Osteoblast (primary cell): Measurements from ENCODE around the gene FAM169A. TPM values are rescaled to one million over a fixed set of nuclear protein-coding genes. Genes with fewer than 3 reads are reported as not detected.

ENCODE experiments used
- DNase-seq: peaks from one replicate; pipeline ENCODE4 v3.0.0; 2011; ENCODE audit warnings: low spot score, mixed read lengths; ENCODE audit not compliant: insufficient read length; ENCODE audit errors: missing footprints
- H2AFZ ChIP-seq: 2 replicates; pipeline ENCODE4 v1.6.0; 2011; ENCODE audit warnings: mild to moderate bottlenecking, low read length
- H3K27ac ChIP-seq: 2 replicates; pipeline ENCODE4 v1.5.1; 2011; ENCODE audit warnings: mild to moderate bottlenecking, low read depth, low read length, moderate library complexity
- H3K27me3 ChIP-seq: 2 replicates; pipeline ENCODE4 v1.6.0; 2012; ENCODE audit warnings: mild to moderate bottlenecking, control low read depth, inconsistent platforms, low read length, moderate library complexity; ENCODE audit not compliant: insufficient read depth
- H3K36me3 ChIP-seq: 2 replicates; pipeline ENCODE4 v1.5.1; 2011; ENCODE audit warnings: mild to moderate bottlenecking, low read length, control low read depth, moderate library complexity; ENCODE audit not compliant: insufficient read depth
- H3K4me1 ChIP-seq: 2 replicates; pipeline ENCODE4 v1.5.1; 2011; ENCODE audit warnings: mild to moderate bottlenecking, low read length, control low read depth, moderate library complexity; ENCODE audit not compliant: insufficient read depth
- H3K4me2 ChIP-seq: 2 replicates; pipeline ENCODE4 v1.6.0; 2011; ENCODE audit warnings: mild to moderate bottlenecking, low read length; ENCODE audit not compliant: insufficient read depth
- H3K4me3 ChIP-seq: fragments of 200-600 bp; sonication (generic); 3 replicates; pipeline ENCODE4 v1.5.1; 2012; ENCODE audit warnings: mild to moderate bottlenecking, low read length, inconsistent platforms; ENCODE audit not compliant: insufficient read depth
- H3K79me2 ChIP-seq: 2 replicates; pipeline ENCODE4 v1.6.0; 2012; ENCODE audit warnings: mild to moderate bottlenecking, low read length, control low read depth, inconsistent platforms; ENCODE audit not compliant: insufficient read depth
- H3K9me3 ChIP-seq: 2 replicates; pipeline ENCODE4 v1.5.1; 2011; ENCODE audit warnings: low read depth, low read length, control low read depth
- H4K20me1 ChIP-seq: 2 replicates; pipeline ENCODE4 v1.6.0; 2012; ENCODE audit warnings: mild to moderate bottlenecking, low read length, control low read depth; ENCODE audit not compliant: insufficient read depth
- CTCF ChIP-seq: IDR thresholded peaks from 2 replicates; pipeline ENCODE4 v1.5.1; 2011; ENCODE audit warnings: mild to moderate bottlenecking, low read depth, low read length, moderate library complexity; ENCODE audit errors: extremely low read depth
- total RNA-seq: library from RNA; depleted of rRNA; stranded (reverse); fragments of >200 nt; gene quantifications from 2 replicates; pipeline ENCODE4 v1.2.3, GENCODE V29; 2012

Gene FAM169A
- total RNA-seq, 1 donor, result under 0.01 TPM

GRCh38 chr5:74848553-74849025, 17.6 kb downstream of the FAM169A start:
- H4K20me1 ChIP-seq, result no peaks in the 10 kb centered on the region
- H3K4me1 ChIP-seq, result no peaks in the 10 kb centered on the region
- H3K9me3 ChIP-seq, result no peaks in the 10 kb centered on the region
- no peaks in the 10 kb centered on the region for H3K79me2 ChIP-seq
- no peak overlapping the region for H2AFZ ChIP-seq
- H3K4me3 ChIP-seq, result no peak overlapping the region
- no peak overlapping the region for H3K4me2 ChIP-seq
- no peak for TF ChIP-seq CTCF
- H3K27ac ChIP-seq, result no peak overlapping the region
- no peak for DNase-seq
- H3K27me3 ChIP-seq, result no peaks in the 10 kb centered on the region
- H3K36me3 ChIP-seq, result no peaks in the 10 kb centered on the region

- no peaks in the 10 kb centered on the region for H3K36me3 ChIP-seq
- no peaks in the 10 kb centered on the region for H3K79me2 ChIP-seq
- no peak overlapping the region for H3K4me3 ChIP-seq
- no peaks in the 10 kb centered on the region for H3K27me3 ChIP-seq
- no peak for DNase-seq
- H2AFZ ChIP-seq, result no peak overlapping the region
- no peaks in the 10 kb centered on the region for H3K9me3 ChIP-seq
- no peak overlapping the region for H3K27ac ChIP-seq
- no peaks in the 10 kb centered on the region for H4K20me1 ChIP-seq
- H3K4me1 ChIP-seq, result no peaks in the 10 kb centered on the region
- no peak overlapping the region for H3K4me2 ChIP-seq
- TF ChIP-seq CTCF, result no peak
These were observed 27.0 kb downstream of the FAM169A start for GRCh38 chr5:74839229-74839628.

DNA sequence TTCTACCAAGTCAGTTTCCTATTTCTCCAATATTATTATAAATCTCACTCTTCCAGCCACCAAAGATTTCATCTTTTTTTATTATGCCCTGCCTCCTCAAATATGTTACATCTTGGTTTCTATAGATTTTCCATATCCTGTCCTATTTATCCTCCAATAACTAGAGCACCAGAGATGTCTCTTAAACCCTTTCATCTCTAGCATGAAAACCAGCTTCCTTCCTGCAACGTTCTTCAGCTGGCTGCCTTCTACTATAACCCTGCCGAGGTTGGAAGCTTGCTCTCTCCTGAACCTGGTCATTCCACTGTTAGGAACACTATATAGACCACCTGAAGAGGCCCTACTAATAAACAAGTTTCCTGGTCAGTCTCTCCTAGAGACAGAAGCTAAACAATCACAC, 27.9 kb downstream of the FAM169A start:
- H3K27me3 ChIP-seq, result no peaks in the 10 kb centered on the region
- TF ChIP-seq CTCF, result no peak
- H3K9me3 ChIP-seq, result no peaks in the 10 kb centered on the region
- DNase-seq, result no peak
- H3K36me3 ChIP-seq, result no peaks in the 10 kb centered on the region
- no peaks in the 10 kb centered on the region for H3K79me2 ChIP-seq
- H2AFZ ChIP-seq, result no peak overlapping the region
- no peak overlapping the region for H3K4me2 ChIP-seq
- no peaks in the 10 kb centered on the region for H3K4me1 ChIP-seq
- no peak overlapping the region for H3K27ac ChIP-seq
- no peak overlapping the region for H3K4me3 ChIP-seq
- no peaks in the 10 kb centered on the region for H4K20me1 ChIP-seq

DNA sequence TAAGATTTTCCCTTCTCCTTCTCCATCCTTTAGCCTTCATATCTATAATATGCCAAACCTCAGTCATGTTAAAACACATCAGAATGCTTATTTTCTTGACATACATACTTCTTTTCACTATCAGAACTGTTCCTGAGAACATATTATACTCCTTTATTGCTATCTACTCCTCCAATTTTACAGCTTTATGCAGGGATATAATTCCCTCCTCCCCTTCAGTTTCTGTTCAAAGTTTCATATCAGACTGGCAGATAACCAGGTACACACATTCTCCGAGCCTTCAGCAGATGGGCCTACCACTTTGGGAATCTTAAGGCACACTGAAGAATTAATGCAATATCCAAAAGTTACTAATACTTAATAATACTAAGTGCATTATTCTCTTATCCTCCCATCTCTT, 29.1 kb downstream of the FAM169A start:
- H3K4me2 ChIP-seq, result no peak overlapping the region
- no peaks in the 10 kb centered on the region for H3K79me2 ChIP-seq
- no peak for TF ChIP-seq CTCF
- no peaks in the 10 kb centered on the region for H3K36me3 ChIP-seq
- H3K4me1 ChIP-seq, result no peaks in the 10 kb centered on the region
- H2AFZ ChIP-seq, result no peak overlapping the region
- no peak overlapping the region for H3K27ac ChIP-seq
- H3K9me3 ChIP-seq, result no peaks in the 10 kb centered on the region
- no peak for DNase-seq
- no peaks in the 10 kb centered on the region for H4K20me1 ChIP-seq
- H3K4me3 ChIP-seq, result no peak overlapping the region
- no peaks in the 10 kb centered on the region for H3K27me3 ChIP-seq
